Stimulated activated CD4-positive, alpha-beta T cell treated with anti-CD3 and anti-CD28 coated beads, Interleukin-2, amount 100 ng/mL, for 24 hours (primary cell): ENCODE data around the gene CIRBP.

Experiments used
- DNase-seq, 2 donors: peaks; one replicate each; pipeline ENCODE4 v3.0.0-alpha.2; 2020

The CIRBP gene

DNA sequence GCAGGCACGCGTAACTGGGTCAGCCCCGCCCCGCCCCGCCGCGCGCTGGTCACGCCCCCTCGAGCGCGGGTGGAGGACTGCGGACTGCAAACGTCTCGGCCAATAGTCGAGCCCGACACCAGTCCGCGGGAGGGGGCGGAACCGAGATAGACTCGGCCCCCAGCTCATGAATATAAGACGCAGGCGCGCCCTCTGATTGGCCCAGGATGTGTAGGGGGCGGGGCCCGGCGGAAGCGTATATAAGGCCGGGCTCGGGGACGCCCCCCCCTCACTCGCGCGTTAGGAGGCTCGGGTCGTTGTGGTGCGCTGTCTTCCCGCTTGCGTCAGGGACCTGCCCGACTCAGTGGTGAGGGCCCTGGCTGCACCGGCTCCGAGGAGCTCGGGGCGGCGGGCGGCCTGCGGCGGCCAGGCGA lies at the start of gene CIRBP:
Gene CIRBP (plus strand): TSS at position 268 of the 413 bp plus-strand sequence. CDS start 1,602 bp downstream, outside the sequence.
- peak; percentile 99 to 100 for DNase-seq

DNA sequence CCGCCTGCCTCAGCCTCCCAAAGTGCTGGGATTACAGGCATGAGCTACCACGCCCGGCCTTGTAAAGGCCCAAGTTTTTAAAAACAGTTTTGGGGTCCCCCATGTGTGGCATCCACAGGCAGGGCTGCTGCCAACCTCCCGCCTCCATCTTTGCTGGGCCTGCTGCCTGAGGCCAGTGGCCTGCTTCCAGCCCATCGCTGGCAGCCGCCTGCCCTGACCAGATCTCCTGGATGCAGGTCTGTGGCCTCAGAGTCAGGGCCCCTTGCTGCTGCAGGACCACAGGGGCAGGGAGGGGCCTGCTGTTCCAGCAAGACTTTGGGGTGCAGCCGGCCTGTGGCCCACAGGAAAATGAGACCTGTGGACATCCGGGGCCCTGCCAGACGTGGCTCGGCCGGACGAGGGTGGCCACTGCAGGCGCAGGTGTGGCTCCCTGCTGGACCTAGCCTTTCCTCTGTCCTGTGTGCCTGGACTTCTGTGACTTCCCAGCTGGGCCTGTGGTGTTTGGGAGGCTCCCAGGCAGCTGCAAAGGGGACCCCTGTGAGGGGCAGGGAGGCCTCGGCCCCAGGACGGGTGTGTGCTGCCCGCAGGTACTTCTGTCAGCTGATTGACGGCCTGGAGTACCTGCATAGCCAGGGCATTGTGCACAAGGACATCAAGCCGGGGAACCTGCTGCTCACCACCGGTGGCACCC lies 49.2 kb upstream of the CIRBP start:
- DNase-seq, result no peak

DNA sequence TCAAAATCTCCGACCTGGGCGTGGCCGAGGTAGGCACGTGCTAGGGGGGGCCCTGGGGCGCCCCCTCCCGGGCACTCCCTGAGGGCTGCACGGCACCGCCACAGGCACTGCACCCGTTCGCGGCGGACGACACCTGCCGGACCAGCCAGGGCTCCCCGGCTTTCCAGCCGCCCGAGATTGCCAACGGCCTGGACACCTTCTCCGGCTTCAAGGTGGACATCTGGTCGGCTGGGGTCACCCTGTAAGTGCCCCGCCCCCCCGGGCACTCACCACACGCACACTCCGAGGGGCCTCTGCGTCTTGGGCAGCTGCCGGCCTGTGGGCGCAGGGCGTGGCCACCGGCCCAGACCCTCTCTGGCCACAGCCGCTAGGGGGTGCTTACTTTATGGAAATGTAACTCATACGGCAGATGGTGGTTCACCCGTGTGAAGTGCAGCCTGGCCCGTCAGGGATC lies 48.6 kb upstream of the CIRBP start:
- no peak for DNase-seq

DNA sequence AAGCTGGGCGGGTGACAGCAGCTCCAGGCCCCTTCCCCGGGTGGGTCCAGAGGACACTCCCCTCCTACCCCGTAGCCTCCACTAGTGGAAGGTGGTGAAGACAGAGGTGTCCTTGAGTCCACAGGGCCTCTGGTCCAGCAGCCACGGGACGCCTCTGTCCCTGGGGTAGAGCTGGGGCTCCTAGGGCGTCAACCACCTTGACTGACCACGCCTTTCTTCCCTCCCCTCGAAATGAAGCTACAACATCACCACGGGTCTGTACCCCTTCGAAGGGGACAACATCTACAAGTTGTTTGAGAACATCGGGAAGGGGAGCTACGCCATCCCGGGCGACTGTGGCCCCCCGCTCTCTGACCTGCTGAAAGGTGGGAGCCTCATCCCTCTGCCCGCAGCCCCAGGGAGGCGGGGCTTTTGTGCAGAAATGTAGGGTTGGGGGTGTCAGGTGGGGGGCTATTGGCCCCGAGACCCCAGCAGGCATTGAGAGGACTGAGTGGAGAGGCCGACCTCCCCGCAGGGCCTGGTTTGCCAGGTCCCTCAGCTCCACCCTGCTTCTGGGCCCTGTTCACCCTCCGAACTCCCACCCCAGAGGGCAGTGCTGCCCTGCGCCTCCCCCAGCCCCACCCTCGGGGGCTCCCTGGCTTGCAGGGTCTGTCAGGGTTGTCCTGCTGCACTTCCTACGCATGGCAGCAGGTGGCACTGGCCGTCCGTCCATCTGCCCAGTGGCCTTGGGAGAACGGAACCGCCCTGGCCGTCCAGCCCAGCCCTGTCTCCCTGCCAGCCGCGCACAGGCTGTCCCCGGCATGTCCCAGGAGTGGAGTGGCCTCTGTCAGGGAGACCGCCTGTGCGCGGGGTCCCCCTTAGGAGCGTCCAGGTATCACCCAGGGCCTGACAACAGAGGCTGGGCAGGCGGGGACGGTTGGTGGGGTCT lies 47.9 kb upstream of the CIRBP start:
- DNase-seq, result no peak

DNA sequence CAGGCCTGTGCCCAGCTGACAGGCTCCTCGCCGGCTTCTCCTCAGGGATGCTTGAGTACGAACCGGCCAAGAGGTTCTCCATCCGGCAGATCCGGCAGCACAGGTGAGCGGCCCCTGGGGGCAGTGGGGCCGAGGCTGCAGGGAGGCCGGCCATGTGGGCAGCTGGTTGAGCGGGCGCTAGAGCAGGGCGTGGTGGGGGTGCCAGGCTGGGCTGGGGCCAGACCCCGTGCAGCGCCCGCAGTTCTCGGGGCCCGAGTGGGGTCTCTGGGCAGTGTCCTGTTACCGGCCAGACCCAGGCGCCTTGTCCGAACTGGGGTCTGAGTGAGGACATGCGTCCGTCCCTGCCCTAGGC lies 47.3 kb upstream of the CIRBP start:
- DNase-seq, result no peak

DNA sequence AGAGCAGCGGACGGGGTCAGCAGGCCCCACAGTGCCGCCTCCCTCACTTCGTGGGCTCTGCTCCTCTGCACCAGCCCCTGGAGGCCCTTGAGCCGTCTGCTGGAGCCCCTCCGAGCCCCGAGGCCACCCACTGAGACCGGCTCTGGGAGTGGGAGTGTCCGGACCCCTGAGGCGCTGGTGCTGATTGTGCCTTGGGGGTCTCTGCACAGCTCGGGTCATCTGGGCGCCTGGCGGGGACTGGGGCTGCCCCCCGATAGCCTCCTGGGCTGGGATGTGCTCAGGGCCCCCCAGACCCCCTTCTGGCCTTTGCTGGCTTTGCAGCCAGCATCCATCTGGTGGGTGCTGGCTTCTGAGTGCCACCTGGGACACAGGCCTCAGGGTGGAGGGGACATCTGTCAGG lies 46.7 kb upstream of the CIRBP start:
- DNase-seq, result no peak

DNA sequence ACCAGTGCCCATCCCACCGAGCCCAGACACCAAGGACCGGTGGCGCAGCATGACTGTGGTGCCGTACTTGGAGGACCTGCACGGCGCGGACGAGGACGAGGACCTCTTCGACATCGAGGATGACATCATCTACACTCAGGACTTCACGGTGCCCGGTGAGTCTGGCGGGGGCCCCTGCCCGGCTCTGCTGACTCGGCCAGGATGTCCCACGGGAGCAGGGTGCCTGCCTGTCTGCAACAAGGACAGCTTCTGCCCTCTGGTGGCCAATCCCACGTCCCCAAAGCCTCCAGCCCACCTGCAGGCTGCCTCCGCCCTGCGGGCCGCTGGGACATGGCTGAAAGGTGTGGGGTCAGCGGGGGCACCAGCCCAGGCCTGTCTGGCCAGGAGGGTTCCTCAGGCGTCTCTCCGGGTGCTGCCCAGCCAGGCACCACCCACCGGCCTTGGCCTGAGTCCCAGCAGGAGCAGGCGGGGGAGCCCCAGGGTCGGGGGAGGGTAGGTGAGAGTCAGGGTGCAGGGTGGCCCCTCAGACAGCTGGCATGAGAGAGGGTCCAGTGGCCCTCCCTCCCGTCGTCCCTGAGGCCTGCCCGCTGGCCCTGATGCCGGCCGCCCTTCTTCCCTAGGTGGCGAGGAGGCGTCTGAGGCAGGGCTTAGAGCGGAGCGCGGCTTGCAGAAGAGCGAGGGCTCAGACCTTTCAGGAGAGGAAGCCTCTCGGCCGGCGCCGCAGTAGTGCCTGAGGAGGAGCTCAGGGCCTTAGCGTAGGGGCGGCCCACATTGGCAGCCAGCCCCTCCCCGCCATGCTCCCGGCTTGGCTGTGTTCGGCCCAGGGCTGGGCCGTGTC lies 45.9 kb upstream of the CIRBP start:
- peak in 1 of 2 donors; percentile 40 for DNase-seq

DNA sequence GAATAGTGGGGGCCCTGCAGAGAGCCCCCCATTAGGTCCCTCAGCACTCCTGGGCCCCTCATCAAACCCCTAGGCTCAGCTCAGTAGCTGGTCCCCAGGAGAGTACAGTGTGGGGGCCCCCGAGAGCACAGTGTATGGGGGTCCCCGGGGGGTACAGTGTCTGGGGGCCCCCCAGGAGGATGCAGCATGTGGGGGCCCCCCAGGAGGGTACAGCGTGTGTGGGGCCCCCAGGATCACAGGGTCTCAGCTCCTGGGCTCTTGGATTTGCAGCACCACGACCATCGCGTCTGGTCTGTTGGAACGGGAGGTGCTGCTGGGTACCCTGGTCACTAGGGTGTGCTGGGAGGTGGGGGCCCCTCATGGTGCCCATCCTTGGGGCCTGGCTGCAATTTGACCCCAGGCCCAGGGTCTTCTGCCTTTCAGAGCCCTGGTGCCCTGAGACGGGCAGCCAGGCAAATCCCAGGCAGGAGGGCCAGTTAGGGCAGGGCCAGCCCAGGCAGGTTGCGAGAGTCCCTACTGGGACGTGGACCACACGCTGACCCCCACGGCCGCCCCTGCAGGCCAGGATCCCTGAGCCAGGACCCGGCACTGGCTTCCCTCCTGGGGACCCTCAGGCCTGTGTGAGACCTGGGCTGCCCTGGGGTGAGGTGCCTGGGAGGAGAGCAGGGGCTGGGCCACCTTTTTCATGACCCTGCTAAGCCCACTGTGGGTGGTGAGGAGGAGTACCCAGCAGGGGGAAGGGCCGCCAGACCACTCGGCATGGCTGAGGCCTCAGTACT lies 44.9 kb upstream of the CIRBP start:
- DNase-seq, result no peak

DNA sequence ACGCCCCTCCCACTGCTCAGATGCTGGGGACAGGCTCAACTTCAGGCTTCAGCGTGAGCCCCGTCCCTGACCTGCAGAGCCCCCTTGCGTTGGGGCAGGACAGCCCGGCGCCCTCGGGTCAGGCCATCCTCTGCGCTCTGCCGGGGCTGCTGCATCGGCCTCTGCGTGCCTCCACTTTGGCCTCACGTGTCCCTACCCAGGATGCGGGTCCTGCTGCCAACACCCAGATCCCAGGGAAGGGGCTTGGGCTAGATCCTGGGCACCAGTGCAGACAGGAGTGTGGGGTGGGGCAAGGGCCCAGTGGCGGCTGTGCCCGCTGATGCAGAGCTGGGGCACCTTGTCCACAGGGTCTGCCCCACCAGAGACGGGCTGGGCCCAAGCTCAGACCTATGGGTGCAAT lies 44.3 kb upstream of the CIRBP start:
- no peak for DNase-seq

DNA sequence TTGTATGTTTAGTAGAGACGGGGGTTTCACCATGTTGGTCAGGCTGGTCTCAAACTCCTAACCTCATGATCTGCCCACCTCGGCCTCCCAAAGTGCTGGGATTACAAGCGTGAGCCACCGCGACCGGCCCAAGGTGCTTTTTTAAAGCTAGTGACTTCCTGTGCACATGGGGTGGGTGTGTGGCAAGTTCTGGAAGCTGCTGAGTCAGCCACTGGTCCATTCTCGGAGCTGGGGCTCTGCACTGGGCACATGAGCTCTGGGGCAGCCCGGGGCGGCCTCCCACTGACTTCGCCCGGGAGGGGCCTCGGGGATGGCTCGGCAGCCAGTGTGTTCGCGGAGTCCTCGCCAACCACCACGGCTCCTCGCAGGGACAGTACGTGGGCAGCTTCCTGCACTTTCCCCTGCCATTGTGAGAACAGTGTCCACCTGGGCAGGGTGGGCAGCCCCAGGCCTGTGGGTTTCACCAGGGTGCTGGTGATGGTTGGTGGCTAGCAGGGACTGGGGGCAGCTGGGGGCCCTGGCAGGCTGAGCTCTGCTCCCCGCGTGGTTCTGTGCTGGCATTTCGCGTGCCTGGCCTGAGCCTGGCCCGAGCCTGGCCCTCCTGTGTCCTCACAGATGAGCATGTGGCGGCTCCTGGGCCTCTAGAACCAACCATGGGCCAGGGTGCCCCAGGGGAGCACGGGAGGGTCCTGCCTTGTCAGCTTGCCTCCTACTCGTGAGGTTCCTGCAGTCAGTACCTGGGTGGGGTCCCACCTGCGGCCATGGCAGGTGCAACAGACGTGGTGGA lies 43.5 kb upstream of the CIRBP start:
- DNase-seq, result no peak

DNA sequence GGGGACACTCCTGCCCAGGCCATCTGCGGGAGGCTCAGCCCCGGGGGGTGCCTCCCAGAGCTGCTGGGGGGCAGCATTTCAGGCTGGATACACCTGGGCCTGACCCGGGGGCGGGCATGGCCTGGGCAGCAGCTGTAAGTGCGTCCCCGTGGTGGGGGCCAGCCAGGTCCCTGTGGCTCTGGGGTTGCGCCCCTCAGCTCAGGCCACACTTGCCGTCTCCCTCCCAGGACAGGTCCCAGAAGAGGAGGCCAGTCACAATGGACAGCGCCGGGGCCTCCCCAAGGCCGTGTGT lies 43.0 kb upstream of the CIRBP start:
- DNase-seq, result no peak

DNA sequence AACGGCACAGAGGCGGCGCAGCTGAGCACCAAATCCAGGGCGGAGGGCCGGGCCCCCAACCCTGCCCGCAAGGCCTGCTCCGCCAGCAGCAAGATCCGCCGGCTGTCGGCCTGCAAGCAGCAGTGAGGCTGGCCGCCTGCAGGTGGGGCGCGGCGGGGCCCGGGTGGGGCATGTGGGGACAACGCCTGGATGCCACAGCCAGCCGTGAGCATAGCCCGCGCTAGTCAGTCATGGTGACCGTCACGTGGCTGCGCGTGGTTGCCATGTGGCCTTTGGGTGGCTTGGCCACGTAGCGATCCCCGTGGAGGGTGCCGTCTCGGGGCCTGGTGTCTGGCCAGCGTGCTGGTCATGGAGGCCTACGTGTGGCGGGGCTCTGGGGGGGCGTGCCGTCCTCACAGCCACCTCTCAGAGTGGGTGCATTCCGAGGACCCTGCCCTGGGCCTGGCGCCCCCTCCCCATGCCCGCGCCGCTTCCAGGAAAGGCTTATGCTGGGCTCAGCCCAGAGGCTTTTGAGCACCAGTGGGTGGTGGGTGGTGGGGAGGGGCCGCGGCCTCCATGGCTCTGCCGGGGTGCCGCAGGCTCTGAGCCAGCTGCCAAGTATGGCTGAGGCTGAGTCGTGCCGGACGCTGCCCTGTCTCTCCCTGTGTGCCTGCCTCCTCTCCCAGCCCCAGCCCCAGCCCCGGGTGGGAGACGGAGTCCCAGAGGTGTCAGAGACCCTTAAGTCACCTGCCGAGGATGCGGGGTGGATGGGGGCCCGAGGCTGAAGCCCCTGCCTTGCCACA lies 42.4 kb upstream of the CIRBP start:
- DNase-seq, result no peak

DNA sequence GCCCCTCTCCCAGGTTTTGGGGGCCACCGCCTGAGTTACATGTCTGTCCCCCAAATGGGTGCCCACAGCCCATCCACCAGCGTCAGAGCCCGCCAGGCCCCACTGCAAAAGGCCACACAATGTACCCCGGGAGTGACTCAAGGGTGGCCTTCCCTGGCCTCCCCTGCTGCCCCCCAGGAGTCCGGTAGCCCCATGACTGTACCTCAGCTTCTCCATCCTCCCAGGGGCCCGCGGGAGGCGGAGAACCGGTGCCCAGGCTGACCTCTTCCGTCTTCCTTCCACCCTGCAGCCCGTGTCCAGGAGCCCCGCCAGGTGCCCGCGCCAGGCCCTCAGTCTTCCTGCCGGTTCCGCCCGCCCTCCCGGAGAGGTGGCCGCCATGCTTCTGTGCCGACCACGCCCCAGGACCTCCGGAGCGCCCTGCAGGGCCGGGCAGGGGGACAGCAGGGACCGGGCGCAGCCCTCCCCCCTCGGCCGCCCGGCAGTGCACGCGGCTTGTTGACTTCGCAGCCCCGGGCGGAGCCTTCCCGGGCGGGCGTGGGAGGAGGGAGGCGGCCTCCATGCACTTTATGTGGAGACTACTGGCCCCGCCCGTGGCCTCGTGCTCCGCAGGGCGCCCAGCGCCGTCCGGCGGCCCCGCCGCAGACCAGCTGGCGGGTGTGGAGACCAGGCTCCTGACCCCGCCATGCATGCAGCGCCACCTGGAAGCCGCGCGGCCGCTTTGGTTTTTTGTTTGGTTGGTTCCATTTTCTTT lies 41.7 kb upstream of the CIRBP start:
- DNase-seq, result no peak

DNA sequence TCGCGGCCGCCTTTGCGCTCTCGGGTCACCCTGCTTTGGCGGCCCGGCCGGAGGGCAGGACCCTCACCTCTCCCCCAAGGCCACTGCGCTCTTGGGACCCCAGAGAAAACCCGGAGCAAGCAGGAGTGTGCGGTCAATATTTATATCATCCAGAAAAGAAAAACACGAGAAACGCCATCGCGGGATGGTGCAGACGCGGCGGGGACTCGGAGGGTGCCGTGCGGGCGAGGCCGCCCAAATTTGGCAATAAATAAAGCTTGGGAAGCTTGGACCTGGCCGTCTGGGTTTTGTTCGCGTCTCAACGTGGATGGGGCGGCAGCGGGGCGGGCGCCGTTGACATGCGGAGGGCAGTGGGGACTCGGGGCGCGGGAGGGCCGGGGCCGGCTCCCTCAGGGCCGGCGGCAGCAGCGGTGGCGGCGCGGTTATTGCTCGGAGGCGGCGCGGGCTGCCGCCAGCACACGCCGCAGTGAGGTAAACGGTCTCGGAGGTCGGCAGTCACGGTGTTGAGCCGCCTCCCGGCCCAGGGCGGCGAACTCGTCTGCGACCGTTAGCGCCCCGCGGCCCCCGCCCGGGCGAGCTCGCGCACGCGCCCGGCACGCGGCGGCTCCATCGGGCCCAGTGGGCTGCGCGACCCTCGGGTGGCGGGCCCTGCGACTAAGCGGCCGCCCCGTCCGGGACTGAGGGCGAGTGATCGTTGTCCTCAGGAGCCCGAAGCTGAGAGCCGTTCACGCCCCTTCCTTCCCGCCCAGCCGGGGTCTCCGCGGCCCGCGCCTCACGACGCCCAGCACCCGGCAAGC lies 40.8 kb upstream of the CIRBP start:
- DNase-seq, result no peak

DNA sequence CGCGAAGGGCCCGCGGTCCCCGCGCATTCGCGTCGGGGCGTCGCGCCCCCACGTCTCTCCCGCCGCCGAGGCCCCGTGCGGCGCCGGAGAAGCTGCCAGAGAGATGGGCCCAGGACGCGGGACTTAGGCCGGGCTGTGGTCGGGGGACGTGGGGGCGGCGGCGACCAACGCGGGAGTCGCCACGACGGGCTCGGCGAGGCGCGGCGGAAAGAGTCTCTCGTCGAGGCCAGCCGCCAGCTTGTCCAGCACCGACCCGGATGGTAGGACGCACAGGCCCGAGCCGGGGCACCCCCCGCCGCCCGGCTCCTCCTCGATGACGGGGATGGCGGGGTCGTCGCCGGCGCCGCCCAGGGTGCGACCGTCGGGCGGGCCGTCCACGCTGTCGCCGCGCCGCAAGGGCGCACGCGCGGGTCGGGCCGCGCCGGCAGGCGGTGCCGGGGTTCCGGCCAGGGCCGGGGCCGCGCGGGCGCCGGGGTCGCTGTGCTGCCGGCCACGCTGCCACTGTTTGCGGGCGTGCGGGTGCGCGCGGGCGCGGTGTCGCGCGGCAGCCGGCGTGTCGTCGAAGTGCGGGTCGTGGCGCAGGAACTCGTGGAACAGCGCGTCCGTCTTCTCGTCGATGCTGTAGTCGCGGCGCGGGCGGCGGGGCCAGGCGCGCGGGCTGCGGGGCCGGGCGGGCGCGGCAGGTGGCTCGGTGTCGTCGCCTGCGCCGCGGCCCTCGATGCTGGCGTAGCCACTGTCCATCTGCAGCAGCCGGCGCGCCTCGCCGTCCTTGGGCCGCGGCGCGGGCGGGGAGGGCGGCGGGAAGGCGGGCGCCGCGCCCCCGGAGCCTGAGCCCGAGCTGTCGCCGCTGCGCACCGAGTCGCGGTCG lies 39.8 kb upstream of the CIRBP start:
- DNase-seq, result no peak

DNA sequence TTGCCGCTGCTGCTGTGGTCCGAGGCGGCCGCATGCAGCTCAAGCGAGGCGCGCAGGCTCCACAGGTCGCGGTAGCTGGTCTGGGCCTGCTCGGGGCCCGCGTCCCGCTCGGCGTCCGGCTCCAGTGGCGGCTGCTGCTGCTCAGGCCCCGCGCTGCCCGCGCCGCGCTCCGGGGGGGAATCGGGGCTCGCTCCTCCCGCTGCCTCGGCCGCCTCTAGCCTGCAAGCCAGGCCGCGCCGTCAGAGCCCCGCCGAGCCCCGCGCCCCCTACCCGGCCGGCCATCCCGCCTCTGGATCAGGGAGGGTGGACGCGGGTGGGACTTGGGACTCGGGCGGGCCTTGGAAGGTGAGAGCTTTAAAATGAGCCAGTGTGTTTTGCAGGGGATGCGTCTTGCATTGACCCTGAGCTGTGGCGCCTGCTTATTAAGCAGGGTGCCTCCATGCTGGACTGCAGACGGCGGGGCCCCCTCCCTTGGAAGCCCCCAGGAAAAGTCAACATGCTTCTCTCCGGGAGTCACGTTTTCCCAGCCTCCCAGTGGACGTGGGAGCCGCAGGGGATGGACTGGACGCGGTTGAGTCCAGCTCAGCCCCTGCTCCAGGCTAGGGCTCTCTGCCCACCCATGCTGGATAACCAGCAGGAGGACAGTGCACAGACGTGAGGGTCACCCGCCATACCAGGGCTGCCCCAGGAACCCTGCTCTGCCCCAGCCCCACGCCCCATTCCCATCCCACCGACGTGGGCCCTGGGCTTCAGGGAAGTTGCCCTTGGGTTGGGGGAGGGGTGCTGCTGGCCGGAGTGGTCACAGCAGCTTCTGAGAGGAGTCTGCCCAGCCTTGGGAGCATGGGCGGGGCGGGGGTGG lies 39.0 kb upstream of the CIRBP start:
- no peak for DNase-seq

DNA sequence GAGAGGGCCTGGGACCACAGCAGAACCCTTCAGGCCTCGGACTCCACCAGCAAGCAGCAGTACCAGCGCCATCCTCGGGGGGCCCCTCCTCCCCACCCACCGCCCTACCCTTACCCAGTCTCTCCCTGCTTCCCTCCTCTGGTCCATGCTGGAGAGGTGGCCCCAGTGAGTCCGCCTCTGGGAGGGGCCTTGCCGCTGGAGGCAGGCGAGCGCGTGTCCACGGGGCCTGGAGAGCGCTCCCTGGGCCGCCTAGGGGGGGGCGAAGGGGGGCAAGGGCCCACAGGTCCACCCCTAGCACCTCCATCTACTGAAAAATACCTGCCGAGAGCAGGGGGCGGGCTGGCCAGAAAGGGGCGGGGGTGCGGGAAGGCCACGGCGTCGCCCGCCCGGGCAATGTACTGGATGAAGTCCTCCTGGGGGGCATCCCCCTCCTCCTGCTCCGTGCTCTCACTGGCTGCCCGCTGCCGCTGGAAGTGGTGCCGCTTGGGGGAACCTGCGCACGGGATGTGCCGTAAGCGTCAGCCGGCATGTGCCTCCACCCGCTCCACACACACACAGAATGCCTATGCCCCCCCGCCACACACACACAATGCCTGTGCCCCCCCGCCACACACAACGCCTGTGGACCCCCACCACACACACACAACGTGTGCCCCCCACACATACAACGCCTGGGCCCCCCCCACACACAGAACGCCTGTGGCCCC lies 38.2 kb upstream of the CIRBP start:
- DNase-seq, result no peak
